ENCODE results near the gene ECT2L.

The ECT2L gene

GRCh38 chr6:138814179-138814834 lies 18.4 kb downstream of the ECT2L start:
- in situ Hi-C loops (cut with HindIII; ENCODE audit: low pct_unique_long_range_greater_than_20kb, low sequenced_read_pairs) = no loop called here
- DNase-seq (ENCODE audit: low read depth in 1 of 2, low spot score in 1 of 2) = peak in 1 of 2 experiments; percentile 52
- no peak for TF ChIP-seq JUND (IDR thresholded peaks at IDR 0.05; ENCODE audit: low read depth)

GRCh38 chr6:138815221-138815620 lies 19.3 kb downstream of the ECT2L start:
- in situ Hi-C loops (cut with HindIII; ENCODE audit: low pct_unique_long_range_greater_than_20kb, low sequenced_read_pairs) = no loop called here
- no peak for DNase-seq (ENCODE audit: low read depth in 1 of 2, low spot score in 1 of 2)
- no peak for TF ChIP-seq JUND (IDR thresholded peaks at IDR 0.05; ENCODE audit: low read depth)

GRCh38 chr6:138815797-138816528 lies 20.1 kb downstream of the ECT2L start:
- peak in 1 of 2 experiments; percentile 76 for DNase-seq (ENCODE audit: low read depth in 1 of 2, low spot score in 1 of 2)
- no peak for TF ChIP-seq JUND (IDR thresholded peaks at IDR 0.05; ENCODE audit: low read depth)
- in situ Hi-C loops (cut with HindIII; ENCODE audit: low pct_unique_long_range_greater_than_20kb, low sequenced_read_pairs) = no loop called here

- in situ Hi-C loops (cut with HindIII; ENCODE audit: low pct_unique_long_range_greater_than_20kb, low sequenced_read_pairs) = no loop called here
- peak; percentile 45 to 95 for DNase-seq (ENCODE audit: low read depth in 1 of 2, low spot score in 1 of 2)
- TF ChIP-seq JUND (IDR thresholded peaks at IDR 0.05; ENCODE audit: low read depth) = peak; percentile 57; the same call in 1 of the 2 replicates
Measured at GRCh38 chr6:138817799-138818198, 21.9 kb downstream of the ECT2L start.

- no peak for DNase-seq (ENCODE audit: low read depth in 1 of 2, low spot score in 1 of 2)
- in situ Hi-C loops (cut with HindIII; ENCODE audit: low pct_unique_long_range_greater_than_20kb, low sequenced_read_pairs) = no loop called here
- TF ChIP-seq JUND (IDR thresholded peaks at IDR 0.05; ENCODE audit: low read depth) = no peak
Measured at GRCh38 chr6:138818496-138819194, 22.8 kb downstream of the ECT2L start.

GRCh38 chr6:138821519-138821918 lies 25.6 kb downstream of the ECT2L start:
- DNase-seq (ENCODE audit: low read depth in 1 of 2, low spot score in 1 of 2) = no peak
- in situ Hi-C loops (cut with HindIII; ENCODE audit: low pct_unique_long_range_greater_than_20kb, low sequenced_read_pairs) = no loop called here
- TF ChIP-seq JUND (IDR thresholded peaks at IDR 0.05; ENCODE audit: low read depth) = no peak

GRCh38 chr6:138824482-138825144 lies 28.7 kb downstream of the ECT2L start:
- peak in 1 of 2 experiments; percentile 2 for DNase-seq (ENCODE audit: low read depth in 1 of 2, low spot score in 1 of 2)
- no peak for TF ChIP-seq JUND (IDR thresholded peaks at IDR 0.05; ENCODE audit: low read depth)
- in situ Hi-C loops (cut with HindIII; ENCODE audit: low pct_unique_long_range_greater_than_20kb, low sequenced_read_pairs) = no loop called here

GRCh38 chr6:138830248-138830647 lies 34.4 kb downstream of the ECT2L start:
- no peak for TF ChIP-seq JUND (IDR thresholded peaks at IDR 0.05; ENCODE audit: low read depth)
- in situ Hi-C loops (cut with HindIII; ENCODE audit: low pct_unique_long_range_greater_than_20kb, low sequenced_read_pairs) = no loop called here
- no peak for DNase-seq (ENCODE audit: low read depth in 1 of 2, low spot score in 1 of 2)

- in situ Hi-C loops (cut with HindIII; ENCODE audit: low pct_unique_long_range_greater_than_20kb, low sequenced_read_pairs) = no loop called here
- no peak for TF ChIP-seq JUND (IDR thresholded peaks at IDR 0.05; ENCODE audit: low read depth)
- no peak for DNase-seq (ENCODE audit: low read depth in 1 of 2, low spot score in 1 of 2)
Measured at GRCh38 chr6:138832182-138832581, 36.3 kb downstream of the ECT2L start.

GRCh38 chr6:138833816-138834539 lies 38.1 kb downstream of the ECT2L start:
- in situ Hi-C loops (cut with HindIII; ENCODE audit: low pct_unique_long_range_greater_than_20kb, low sequenced_read_pairs) = no loop called here
- no peak for DNase-seq (ENCODE audit: low read depth in 1 of 2, low spot score in 1 of 2)
- TF ChIP-seq JUND (IDR thresholded peaks at IDR 0.05; ENCODE audit: low read depth) = no peak

GRCh38 chr6:138837246-138837645 lies 41.4 kb downstream of the ECT2L start:
- DNase-seq (ENCODE audit: low read depth in 1 of 2, low spot score in 1 of 2) = no peak
- in situ Hi-C loops (cut with HindIII; ENCODE audit: low pct_unique_long_range_greater_than_20kb, low sequenced_read_pairs) = no loop called here
- no peak for TF ChIP-seq JUND (IDR thresholded peaks at IDR 0.05; ENCODE audit: low read depth)

GRCh38 chr6:138844192-138844591 lies 48.3 kb downstream of the ECT2L start:
- TF ChIP-seq JUND (IDR thresholded peaks at IDR 0.05; ENCODE audit: low read depth) = no peak

More at GRCh38 chr6:138844192-138844591, 48.3 kb downstream of the ECT2L start:
- no peak for DNase-seq (ENCODE audit: low read depth in 1 of 2, low spot score in 1 of 2)
- in situ Hi-C loops (cut with HindIII; ENCODE audit: low pct_unique_long_range_greater_than_20kb, low sequenced_read_pairs) = no loop called here
